GF-D8 (cell line): ENCODE data around the gene CNTN4.
"Not testable (repeated sequence)": the region's sequence is repeated elsewhere in the genome, so short reads cannot be mapped to it uniquely, and the experiment has no call there.

Experiments
- DNase-seq: peaks from one replicate; lab custom pipeline; 2025; lab: John Stamatoyannopoulos, UW

The CNTN4 gene

DNA sequence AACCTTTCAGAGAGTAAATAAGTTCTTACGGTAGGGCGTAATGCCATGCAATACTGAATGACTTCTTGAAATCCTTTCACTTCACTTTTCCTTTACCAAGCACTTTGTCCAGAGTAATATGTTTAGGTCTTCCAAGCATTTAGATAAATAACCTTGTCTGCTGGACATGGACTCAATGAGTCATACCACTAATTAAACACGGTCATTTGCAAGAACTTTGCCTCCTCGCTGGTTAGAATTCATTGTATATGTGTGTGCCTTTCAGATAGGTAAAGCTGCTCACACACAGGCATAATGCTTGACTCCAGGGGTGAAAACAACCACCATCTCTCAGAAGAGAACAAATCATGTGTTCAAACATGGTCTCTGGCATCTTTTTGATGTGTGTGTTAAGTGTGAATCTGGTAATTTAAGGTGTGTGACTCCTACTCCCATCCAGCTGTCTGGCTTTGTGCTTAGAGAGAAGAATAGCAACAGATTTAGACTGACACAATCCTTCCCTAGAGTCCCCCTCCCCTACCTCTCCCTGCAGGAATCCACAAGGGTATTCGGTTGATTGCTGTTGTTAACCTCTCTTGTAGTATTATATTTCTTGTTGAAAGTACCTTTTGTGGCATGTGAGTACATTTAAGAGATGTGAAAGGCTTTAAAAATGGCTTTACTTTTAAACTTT lies 419.0 kb downstream of the CNTN4 start:
- DNase-seq: no peak

GRCh38 chr3:2523281-2523836 lies 424.7 kb downstream of the CNTN4 start:
- DNase-seq: no peak

GRCh38 chr3:2525968-2526367 lies 427.3 kb downstream of the CNTN4 start:
- no peak for DNase-seq

- DNase-seq: no peak
Observed at GRCh38 chr3:2526926-2527325, 428.3 kb downstream of the CNTN4 start.

DNA sequence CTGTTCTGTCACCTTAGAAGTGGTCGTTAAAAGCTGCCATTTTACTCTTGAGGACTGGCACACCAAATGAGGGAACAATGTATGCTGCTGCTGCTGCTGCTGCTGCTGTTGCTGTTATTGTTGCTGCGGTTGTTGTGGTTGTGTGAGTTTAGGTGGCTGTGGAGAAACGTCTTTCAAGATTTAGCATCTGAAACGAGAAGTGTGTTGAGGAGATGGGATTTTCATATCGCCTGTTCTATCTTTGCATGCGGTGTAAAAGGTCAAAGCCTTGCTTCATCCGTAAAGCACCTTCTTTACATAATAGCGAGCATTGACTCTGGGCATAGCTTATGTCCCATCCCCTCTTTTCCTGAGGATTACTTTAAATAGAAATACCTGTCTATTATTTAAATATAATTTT lies 428.7 kb downstream of the CNTN4 start:
- not testable (repeated sequence) for DNase-seq

DNA sequence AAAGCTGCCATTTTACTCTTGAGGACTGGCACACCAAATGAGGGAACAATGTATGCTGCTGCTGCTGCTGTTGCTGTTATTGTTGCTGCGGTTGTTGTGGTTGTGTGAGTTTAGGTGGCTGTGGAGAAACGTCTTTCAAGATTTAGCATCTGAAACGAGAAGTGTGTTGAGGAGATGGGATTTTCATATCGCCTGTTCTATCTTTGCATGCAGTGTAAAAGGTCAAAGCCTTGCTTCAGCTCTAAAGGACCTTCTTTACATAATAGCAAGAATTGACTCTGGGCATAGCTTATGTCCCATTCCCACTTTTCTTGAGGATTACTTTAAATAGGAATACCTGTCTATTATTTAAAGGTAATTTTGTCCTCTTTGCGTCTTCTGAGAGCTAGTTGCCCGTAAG lies 436.1 kb downstream of the CNTN4 start:
- not testable (repeated sequence) for DNase-seq

DNA sequence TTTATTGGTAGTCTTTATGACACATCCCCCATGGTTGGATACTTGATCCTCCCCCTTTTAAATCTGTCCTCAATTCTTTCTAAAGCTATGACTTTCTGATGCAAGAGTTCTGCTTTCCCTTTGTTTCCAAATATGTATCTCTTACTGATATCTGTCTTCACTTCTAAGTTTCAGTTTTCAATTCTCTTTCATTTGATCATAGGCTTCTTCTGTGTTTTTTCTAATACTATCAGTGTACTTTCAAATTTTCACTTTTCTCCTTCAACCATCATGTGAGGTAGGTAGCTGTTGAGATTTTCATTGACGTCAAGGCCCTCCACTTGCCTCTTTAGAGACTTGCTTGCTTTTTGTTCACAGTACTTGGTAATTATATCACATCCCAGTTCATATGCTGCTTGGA lies 436.5 kb downstream of the CNTN4 start:
- no peak for DNase-seq

DNA sequence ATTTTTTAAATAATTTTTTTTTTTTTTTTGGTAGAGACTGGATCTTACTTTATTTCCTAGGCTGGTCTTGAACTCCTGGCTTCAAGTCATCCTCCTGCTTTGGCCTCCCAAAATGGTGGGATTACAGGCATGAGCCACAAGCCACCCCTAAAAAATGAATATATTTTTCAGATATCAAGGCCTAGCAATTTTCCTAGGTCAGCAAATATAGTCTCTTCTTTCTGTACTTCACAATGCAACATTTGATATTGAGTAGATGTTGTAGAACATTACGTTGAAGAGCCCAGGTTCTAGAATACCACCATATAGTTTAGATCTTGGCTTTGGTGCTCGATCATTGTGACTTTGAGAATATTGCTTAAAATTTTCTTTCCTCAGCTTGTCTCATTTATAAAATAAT lies 437.9 kb downstream of the CNTN4 start:
- DNase-seq: no peak

DNA sequence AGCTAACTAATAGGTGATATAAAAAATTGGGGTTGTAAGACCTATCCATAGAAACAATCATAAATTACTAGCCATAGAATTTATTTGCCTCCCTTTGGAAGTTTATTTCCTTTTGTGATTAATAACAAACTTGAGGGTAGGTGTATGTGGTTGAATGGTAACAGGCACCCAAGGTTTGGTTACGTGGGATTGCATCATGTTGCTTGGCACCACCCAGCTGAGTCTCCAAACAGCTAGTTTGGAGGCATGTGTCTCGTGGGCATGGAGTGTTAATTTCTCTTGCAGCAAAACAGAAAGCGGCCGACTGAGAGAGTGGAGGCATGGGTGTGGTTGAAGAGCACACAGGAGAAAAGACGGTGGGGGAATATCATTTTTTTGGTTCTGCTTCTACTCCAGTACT lies 441.4 kb downstream of the CNTN4 start:
- no peak for DNase-seq

DNA sequence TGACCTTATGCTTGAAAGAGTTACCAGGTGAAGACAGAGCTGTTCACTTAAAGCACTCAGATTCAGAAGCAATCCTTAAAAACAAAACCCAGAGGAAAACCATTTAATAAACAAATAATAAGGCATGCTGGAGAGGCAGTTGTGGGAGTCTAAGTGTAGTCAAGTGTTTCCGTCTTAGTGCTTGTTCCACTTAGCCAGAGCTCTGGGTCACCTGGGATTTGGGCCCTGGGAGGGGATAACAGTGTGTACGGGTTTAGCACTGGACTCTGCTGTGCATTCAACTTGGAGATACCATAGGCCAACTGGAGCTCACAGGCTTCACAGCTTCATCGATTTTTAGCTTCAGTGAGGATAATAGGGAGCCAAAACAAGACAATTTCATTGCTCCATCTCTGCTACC lies 444.6 kb downstream of the CNTN4 start:
- no peak for DNase-seq

GRCh38 chr3:2544212-2544611 lies 445.5 kb downstream of the CNTN4 start:
- DNase-seq: no peak

DNA sequence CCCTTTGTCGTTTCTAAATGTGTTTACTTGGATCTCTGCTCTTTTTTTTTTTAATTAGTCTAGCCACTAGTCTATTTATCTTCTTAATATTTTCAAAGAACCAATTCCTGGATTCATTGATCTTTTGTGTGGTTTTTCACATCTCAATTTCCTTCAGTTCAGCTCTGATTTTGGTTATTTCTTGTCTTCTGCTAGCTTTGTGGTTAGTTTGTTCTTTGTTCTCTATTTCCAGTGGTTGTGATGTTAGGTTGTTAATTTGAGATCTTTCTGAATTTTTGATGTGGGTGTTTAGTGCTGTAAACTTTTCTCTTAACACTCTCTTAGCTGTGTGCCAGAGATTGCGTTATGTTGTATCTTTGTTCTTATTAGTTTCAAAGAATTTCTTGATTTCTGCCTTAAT lies 446.1 kb downstream of the CNTN4 start:
- no peak for DNase-seq

DNA sequence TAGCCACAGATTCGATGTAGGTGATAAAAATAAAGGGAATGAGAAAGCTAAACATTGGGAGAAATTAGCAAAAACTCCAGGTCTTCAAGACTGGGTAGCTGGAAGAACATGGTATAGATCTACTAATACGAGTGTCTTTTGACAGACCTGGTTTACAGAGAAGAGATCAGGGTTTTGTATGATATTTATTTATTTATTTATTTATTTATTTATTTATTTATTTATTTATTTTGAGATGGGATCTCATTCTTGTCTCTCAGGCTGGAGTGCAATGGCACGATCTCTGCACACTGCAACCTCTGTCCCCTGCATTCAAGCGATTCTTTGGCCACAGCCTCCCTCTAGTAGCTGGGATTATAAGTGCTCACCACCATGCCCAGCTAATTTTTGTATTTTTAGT lies 448.4 kb downstream of the CNTN4 start:
- DNase-seq: no peak

DNA sequence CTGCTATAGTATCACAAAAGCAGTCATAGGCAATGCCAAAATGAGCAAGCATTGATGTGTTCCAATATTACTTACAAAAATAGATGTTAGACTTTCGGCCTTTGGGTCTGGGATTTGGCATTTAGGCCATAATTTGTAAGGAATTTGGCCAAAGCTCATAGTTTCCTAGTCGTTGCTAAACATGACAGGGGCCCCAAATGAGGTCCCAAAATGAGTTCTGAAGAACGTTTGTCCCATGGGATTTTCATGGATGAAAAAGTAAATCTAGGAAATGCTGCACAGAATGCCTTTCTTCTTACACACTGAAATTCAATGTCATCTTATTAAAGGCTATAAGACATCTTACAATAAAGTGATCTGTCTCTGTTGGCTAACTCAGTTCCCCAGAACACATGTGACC lies 456.0 kb downstream of the CNTN4 start:
- no peak for DNase-seq

GRCh38 chr3:2558796-2559195 lies 460.1 kb downstream of the CNTN4 start:
- DNase-seq: no peak

GRCh38 chr3:2567451-2567850 lies 468.8 kb downstream of the CNTN4 start:
- no peak for DNase-seq

- DNase-seq: no peak
Observed at GRCh38 chr3:2568156-2568555, 469.5 kb downstream of the CNTN4 start.

- no peak for DNase-seq
Observed at GRCh38 chr3:2568929-2569328, 470.3 kb downstream of the CNTN4 start.

GRCh38 chr3:2577571-2577970 lies 478.9 kb downstream of the CNTN4 start:
- no peak for DNase-seq

GRCh38 chr3:2578560-2578959 lies 479.9 kb downstream of the CNTN4 start:
- DNase-seq: no peak

DNA sequence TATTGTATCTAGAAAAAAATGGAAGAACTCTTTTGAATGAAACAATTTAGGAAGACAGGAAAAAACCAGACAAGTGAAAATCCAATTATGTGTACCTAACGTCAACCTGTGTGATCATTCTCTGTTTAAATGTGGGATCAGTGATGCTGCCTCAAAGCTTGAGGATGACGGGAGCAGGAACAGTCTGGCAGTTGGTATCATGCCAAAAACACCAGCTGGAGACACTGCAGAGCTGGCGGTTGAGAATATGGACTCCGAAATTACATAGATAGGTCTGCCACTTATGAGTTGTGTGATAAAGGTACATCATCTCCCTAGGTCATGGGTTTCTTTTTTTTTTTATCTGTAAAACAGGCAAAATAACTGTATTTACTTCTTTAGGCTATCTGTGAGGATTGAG lies 480.5 kb downstream of the CNTN4 start:
- no peak for DNase-seq

GRCh38 chr3:2583046-2583445 lies 484.4 kb downstream of the CNTN4 start:
- no peak for DNase-seq

GRCh38 chr3:2589336-2589969 lies 490.8 kb downstream of the CNTN4 start:
- DNase-seq: no peak

GRCh38 chr3:2595486-2595885 lies 496.8 kb downstream of the CNTN4 start:
- no peak for DNase-seq
